ENCODE data around the gene VWA8.

- TF ChIP-seq POLR2A (IDR thresholded peaks at IDR 0.05) (no peak), CTCF (IDR thresholded peaks at IDR 0.05) (no peak)
Observed at GRCh38 chr13:41563984-41564365, 396.9 kb downstream of the VWA8 start.
